HCT116 (cell line): ENCODE results near the gene PARVB.

Experiments used
- CTCF ChIP-seq, 3 experiments: fragments of 200-600 bp in 1 of 3; sonication (generic) in 1 of 3; IDR thresholded peaks in 2 of 3; conservative IDR thresholded peaks in 1 of 3; 2 replicates each; pipeline ENCODE4 v1.5.1; 2012 to 2017; ENCODE audit warnings: low read depth in 2 of 3, low read length in 2 of 3, antibody characterized with exemption in 1 of 3, borderline replicate concordance in 1 of 3, control low read depth in 1 of 3, mild to moderate bottlenecking in 1 of 3, mixed read lengths in 1 of 3, mixed run types in 1 of 3, moderate library complexity in 1 of 3; ENCODE audit not compliant: insufficient read depth in 1 of 3
- ZNF274 ChIP-seq: fragments of 200-500 bp; sonication (Bioruptor generic); IDR thresholded peaks from 2 replicates; pipeline ENCODE4 v1.6.1; 2014; ENCODE audit warnings: mild to moderate bottlenecking, low read depth, low read length, inconsistent platforms

- no peak for TF ChIP-seq CTCF (IDR thresholded peaks at IDR 0.05 in 2 of 3, conservative IDR thresholded peaks at IDR 0.05 in 1 of 3; ENCODE audit: borderline replicate concordance in 1 of 3, insufficient read depth in 1 of 3, low read depth in 2 of 3, low read length in 2 of 3)
- TF ChIP-seq ZNF274: no peak
Observed at GRCh38 chr22:44028091-44028490, 4.0 kb downstream of the PARVB start.
